Endometrial microvascular endothelial cells (primary cell): Measurements from ENCODE around the gene BHLHE23. TPM values are rescaled to one million over a fixed set of nuclear protein-coding genes. Genes with fewer than 3 reads are reported as not detected.

Experiments
- in situ Hi-C: cut with HindIII; loops from 2 replicates; pipeline ENCODE4 v1.10.0; 2017; ENCODE audit warnings: low sequenced_read_pairs, low pct_unique_long_range_greater_than_20kb; ENCODE audit errors: inconsistent ontology term
- total RNA-seq: library from RNA; depleted of rRNA; stranded (reverse); fragments of >200 nt; gene quantifications from one replicate; pipeline ENCODE4 v1.2.3, GENCODE V29; 2015; ENCODE audit errors: inconsistent ontology term

The BHLHE23 gene
- total RNA-seq, 1 donor from 2014 or later, result not detected

DNA sequence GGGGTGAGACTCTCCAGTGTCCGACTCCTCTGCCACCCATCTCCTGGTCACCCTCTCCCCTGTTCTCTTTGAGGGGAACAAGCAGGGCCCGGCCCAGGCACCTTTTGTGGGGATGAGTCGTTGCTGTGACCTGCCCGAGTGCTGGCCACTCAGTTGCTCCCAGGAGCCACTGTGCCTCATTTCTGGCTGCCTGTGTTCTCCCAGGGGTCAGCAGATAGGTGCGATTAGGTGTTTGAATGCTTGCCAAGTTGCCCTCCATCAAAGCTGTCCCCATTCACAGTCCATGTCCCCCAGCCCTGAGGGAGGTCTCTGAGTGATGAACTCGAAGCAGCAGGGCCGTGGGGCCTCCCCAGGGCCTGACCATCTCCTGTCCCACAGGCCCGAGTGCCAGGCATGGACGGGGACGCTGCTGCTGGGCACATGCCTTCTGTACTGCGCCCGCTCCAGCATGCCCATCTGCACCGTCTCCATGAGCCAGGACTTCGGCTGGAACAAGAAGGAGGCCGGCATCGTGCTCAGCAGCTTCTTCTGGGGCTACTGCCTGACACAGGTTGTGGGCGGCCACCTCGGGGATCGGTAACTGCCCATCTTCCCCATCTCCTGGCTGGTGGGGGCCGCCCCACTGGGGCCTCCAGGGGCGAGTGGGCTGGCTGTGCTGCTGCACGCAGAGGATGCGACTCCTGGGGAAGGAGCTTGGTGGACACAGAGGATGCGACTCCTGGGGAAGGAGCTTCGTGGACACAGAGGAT is 50.2 kb downstream of the BHLHE23 start:
- in situ Hi-C loops, result no loop called here

Other genes starting within 250 kb of the BHLHE23 start
- gene MRGBP, start 210.5 kb downstream of the BHLHE23 start, total RNA-seq, result 17.6 TPM
- gene OGFR, start 202.1 kb downstream of the BHLHE23 start, total RNA-seq, result 55.3 TPM
- gene COL9A3, start 189.9 kb downstream of the BHLHE23 start, total RNA-seq, result not detected
- gene TCFL5, start 145.1 kb downstream of the BHLHE23 start, total RNA-seq, result 7.7 TPM
- gene DIDO1, start 80.5 kb downstream of the BHLHE23 start, total RNA-seq, result 32.4 TPM
- gene GID8, start 68.8 kb downstream of the BHLHE23 start, total RNA-seq, result 29.9 TPM
- gene SLC17A9, start 54.3 kb downstream of the BHLHE23 start, total RNA-seq, result 18.6 TPM
- gene YTHDF1, start 209.2 kb upstream of the BHLHE23 start, total RNA-seq, result 37.3 TPM
- gene BIRC7, start 228.9 kb upstream of the BHLHE23 start, total RNA-seq, result not detected
- not detected for gene NKAIN4, start 247.5 kb upstream of the BHLHE23 start, total RNA-seq